Activated CD4-positive, CD25-positive, alpha-beta regulatory T cell treated with anti-CD3 and anti-CD28 coated beads, Interleukin-2, amount 50 U/mL, for 16 hours (primary cell): ENCODE measurements around the gene CCDC167.

ENCODE experiments used
- DNase-seq: peaks from one replicate; pipeline ENCODE4 v3.0.0-alpha.2; 2020; ENCODE audit warnings: low read depth, low spot score

CCDC167 gene

DNA sequence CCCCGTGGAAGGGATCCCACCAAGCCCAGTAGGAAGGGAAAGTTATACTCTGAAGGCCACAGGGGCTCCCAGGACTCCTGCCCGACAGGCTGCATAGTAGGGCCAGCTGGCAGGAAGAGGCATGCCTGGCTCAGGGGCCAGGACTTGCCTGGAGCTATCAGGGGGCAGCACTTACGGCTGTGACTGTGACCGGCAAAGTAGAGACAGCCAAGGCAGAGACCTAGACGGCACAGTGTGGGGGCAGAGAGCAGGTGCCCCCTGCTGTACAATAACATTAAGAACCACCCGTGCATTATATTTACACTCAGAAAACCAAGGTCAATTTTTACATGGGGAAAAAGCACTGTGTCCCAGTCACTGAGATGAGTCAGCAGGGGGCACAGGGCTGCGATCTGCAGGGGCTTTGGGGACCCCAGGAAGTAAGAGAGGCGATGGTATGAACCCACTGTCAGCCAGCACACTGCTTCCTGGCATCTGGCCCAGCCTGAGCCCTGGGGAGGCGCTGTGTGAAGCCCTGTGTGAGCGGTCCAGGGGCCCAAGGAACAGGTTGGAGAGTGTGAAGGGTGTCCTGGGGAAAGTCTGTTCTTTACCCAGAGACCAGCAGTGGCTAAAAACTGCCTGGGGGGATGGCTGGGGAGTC is 9.9 kb downstream of the CCDC167 start:
- no peak for DNase-seq

DNA sequence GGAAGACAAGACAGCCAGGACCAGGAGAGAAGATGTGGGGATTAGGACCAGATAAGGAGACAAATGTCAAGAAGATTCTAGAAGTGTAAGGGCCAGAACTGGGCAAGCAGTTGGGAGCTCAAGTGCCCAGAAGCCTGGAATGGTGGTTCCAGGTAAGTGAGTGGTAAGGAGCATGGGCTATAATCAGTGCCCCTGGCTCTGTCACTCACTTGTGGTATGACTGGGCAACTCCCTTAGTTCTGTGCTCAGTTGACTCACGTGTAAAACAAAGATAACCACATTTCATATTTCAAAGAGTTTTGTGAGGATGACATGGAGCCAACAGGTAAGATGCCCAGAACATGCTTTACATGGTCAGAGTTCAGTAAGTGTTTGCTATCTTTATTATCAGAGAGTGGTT is 11.2 kb downstream of the CCDC167 start:
- DNase-seq = no peak

DNA sequence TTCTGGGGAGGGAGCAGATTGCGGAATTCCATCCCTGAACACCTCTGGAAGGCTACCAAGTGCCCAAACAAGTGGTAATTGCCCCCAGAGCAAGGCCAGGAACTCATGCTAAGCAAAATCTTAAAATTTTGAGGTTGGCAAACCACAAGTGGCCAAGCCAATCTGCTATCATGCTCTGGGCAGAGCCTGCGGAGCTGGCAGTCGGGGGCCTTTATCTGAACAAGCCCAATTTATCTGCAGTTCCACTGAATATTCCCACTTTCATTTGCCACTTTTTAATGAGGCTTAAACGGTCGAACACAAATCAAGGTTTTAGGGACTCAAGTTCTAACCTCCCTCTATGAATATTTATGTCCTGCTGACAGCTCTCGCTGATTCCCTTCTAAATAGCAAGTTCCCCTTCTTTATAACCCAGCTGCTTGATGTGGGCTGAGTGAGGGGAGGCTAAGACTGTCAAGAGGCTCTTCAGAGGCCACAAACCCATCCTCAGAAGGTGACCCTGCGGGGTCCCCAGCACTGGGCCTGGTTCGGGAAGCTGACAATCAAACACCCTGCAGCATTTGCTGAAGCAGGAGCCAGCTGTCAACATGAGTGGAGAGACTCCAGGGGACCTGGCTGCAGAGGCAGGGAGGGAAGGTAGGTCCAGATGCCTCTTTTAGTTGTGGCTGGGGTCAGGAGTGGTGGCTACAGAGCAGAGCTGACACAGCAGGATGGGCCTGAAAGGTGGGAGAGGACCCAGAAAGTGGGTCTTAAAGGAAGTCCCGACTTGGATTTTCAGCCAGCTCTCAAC is 11.9 kb downstream of the CCDC167 start:
- no peak for DNase-seq

DNA sequence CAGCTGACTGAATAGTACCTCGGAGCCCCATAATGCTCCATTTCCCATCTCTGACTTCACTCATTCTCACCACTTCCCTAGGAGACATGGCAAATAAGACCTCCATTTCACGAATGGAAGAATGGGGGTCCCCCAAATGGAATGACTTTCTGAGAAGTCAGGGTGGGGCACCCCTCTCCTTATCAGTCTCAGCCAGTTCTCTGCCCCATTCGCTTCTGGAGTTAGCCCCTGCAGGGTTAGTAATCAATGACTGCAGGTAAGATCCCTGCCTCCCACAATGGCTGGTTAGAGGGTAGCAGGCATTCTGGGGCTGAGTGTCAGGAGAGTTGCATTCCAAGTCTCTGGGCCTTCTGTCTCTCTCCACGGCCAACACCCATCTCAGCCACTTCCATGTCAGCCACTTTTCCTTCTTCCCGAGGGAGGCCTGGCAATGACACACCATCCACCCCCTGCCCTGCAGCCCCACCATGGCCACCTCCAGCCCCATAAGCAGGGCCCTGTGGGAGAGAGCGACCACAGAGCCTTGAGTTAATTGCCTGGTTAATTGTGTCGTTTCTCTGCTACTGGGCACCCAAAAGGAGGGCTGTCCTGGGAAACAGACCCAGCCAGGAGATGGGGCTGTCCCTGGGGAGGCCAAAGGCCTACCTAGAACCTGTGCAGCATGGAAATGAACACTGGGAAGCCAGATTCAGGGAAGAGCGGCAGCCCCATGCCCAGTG is 13.4 kb downstream of the CCDC167 start:
- no peak for DNase-seq

DNA sequence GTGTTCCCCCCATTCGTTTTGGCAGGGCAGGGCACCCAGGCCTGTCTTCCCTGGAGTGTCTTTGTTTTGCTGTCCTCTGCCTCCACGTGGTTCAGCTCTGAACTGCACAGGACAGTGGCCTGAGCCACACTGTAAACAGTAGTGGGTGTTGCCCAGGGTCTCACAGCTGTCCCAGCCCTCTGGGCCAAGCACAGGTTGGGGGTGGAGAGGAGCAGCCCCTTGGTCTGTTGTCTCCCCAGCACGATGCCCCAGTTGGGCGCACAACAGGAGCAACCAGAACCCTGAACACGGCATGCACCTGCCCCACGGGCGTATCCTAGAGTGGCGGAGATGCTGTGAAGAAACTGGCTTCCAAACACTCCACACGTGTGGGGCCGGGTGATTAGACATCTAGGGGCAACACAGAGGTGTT is 14.4 kb downstream of the CCDC167 start:
- DNase-seq = no peak

DNA sequence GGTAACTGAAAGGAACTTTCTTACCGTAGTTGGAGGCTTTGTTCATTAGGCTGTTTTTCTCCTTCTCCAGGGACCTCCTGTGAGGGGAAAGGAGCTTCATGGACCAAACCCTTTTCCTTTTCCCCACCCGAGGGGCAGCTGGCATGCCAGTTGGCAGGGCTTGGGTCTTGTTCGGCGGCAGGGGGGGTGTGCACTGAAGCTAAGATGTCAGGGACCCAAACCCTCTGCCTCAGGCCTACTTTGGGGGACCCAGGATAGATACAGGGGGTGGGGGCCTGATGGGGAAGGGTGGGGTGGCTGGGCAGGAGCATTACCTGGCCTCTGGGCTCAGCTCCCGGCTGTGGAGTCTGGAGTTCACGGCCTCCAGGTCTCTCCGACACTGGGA is 14.9 kb downstream of the CCDC167 start:
- DNase-seq = no peak

DNA sequence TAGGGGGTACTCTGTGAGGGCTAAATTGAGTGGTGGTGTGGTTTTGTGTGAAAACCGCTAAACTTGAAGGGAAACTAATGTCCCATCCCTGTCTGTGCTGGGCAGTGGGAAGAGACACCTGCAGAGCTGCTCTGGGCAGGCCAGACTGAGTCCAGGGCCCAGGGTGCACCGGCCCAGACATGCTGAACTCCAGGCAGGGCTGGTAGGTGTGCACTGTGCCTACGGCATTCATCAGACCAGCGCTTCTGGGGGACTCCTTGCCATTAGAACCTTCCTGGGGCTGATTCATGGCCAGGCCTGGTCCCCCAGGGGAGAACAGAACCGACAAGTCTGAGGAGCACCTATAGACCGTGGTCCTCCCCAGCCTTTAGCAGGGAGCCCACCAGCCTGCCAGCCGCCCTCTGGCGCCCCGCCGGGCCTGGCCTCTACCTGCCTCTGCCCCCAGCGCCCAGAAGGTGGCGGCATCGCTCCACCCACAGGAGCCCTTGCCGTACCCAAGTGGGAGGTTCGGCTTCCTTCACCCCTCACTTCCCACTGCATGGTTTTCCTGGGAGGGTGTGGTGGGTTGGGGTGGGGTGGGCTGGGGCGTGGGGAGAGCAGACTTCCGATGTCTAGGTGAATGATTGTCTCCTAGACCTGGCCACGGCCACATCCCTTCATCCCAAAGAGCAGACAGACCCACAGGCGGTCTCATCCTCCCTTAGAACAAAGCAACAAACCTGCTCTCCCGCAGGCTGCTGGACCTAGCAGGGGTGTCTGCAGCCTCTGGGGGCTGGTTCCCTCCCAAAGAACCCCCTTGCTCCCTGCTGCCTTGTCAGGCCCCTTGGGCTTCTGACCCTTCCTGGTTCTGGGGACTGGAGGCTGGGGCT is 15.5 kb downstream of the CCDC167 start:
- peak; percentile 57 for DNase-seq

DNA sequence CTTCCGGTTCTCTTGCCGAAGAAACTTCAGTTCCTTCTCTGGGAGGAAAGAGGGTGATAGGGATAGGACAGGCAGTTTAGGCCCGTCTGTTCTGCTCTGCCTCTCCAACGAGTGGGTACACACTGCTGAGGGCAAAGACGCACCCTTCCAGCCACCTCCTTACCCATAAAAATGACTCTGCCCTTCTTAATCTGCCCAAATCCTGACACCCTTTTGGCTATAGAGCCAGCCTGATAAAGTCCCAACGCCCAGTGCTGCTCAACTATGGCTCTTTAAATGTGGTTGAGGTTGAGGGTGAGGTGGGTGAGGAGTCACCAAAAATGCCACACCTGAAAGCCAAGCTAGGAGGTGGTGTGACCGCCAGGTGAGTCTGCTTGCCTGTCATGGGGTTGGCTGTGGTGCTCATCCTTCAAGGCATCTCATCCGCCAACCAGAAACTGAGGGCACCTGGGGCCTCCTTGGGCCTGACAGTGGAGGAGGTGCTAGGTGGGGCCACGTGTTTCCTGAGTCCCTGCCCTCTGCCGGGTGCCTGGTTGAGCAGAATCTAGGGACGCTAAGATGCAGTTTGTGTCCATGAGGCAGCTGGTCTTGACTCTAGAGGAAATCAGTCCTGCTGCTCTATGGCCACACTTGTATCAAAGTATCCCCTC is 16.3 kb downstream of the CCDC167 start:
- DNase-seq = no peak

DNA sequence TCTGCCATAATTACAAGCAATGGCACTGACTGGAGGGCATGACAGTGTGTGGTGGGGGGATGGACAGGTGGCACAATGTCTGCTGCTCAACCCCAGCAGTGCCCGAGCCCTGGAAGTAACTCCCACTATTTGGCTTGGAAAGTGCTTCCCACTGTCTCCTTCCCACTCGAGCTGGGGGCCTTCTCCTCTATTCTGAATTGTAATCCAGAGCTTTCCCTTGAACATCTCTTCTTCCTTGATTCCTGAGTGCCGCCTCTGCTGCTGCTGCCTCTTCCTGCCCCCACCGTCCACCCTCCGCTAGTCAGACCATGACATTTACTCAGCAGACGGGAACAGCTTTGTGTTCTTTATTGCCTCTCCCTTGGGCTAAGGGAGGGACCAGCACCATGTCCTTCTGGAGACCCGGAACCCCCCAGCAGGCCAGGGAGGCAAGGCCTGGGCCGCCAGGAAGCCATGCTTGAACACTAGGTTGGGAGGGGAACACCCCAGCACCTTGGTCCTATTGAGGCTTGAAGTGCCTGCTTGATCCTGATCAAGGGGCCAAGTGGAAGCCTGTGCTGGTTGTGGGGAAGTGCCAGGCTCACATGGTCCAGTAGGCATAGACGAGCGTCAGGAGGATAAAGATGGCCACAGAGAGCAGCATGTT is 17.0 kb downstream of the CCDC167 start:
- no peak for DNase-seq

DNA sequence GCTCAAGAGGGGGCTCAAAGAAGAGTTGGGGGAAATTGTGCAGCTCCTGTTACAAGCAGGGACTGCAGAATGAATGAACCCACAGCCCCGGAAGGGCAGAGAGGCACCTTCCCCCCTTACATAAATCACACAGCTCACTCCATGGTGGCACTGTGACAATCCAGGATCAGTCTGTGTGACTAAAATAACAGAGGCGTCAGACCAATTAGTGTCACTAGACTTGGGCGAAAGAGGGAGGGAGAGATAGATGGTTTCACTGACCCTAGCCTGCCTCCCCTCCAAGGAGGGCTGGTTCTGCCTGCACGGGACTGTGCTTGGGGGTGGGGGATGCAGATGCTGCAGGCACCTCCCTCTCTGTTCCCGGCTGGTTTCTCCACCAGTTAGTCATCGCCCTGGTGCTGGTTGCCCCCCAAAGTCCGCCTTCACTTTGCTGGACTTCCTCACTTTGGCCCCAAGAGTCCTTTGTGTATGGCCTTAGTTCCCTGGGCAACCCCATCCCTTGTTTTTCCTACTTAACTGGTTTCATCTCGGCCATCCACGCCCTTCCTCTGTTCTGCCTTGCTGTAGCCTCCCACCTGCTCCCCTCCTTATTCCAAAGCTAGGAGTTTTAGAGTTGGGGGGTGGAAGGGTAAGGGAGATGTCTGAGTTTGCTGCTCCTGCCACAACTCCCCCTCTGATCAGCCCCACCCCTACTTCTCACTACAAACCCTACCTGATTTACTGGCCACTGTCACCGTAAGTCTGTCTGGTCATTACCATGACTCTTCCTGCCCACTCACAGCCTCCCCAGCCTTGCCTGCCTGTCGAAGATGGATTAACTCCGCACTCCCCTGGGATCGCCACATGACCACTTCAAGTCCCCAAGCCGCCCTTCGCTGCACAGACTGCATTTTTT is 17.7 kb downstream of the CCDC167 start:
- DNase-seq = no peak

DNA sequence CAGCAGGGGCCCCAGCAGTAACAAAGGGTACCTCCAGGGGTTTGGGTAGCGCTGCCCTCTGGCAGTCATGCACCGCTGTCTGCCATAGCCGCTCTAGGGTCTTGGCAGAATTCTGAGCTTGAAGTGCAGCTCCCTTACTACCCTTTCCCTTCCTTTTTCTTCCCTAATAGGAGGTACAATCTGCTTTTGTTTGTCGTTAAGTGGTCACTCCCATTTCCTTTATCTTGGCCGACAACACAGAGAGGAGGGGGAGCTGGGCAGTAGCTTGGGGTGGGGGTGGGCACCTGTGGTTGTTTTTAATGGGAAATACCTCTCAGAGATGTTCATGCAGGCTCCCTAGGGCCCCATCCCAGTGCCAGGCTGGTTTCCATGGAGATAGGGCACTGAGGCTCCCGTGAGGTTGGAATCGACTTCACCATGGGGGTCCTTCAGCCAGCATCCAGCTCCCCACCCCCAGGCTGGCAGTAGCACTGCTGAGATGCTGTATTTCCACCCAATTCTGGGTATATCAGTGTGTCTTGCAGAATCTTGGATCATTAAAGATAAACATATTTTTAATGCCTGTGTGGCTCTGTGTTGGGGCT is 18.6 kb downstream of the CCDC167 start:
- no peak for DNase-seq

DNA sequence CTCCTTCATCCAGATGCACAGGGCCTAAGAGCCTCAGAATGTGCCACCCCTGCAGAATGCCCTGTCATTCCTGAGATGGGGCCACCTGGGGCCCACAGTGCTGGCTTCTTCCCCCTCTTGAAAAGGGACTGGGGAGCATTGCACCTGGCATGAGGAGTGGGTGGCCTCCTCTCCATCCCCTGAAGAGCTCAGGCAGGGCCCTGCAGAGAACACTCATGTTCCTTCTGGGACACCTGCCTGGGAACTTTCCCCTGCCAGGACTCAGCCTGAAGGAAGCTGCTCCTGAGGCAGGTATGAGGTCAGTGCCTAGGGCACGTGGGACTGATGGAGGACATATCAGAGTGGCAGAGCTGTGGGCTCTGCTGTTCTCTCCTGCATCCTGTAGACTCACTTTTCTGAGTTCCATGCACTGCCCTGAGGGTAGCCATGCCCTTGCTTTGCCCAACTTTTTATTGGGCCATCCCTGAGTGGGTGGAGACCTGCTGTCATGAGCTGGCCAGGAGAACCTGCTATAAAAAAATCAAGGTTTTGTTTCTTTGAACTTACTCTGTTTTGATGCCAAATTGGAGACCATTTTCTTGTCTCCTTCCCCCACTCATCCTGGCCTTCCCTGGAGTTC is 19.5 kb downstream of the CCDC167 start:
- DNase-seq = no peak

DNA sequence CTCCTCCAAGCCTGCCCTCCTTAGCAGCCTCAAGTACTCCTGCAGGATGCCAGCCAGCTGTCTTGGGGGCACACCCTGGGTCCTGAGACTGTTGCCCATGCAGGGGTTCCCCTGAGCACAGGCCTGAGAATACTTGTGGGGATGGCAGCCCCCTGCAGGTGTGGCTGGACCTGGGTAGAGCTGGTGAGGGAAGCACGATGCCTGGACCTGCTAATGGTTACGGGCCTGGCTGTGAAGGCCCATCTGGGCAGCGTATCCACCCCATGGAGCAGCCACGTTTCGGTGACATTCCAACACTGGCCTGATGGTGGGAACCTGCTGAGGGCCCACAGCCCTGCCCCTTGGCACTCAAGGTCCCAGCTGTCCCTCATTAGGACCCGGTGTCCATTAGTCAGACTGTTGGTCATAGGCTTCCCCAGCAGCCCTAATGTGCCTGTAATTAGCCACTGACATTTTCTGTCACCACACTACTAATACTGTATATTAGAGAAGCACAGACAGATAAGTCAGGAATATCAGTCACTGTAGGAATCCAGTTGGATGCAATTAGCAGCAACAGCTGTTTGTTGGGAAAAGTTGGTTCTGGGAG is 20.3 kb downstream of the CCDC167 start:
- DNase-seq = no peak

DNA sequence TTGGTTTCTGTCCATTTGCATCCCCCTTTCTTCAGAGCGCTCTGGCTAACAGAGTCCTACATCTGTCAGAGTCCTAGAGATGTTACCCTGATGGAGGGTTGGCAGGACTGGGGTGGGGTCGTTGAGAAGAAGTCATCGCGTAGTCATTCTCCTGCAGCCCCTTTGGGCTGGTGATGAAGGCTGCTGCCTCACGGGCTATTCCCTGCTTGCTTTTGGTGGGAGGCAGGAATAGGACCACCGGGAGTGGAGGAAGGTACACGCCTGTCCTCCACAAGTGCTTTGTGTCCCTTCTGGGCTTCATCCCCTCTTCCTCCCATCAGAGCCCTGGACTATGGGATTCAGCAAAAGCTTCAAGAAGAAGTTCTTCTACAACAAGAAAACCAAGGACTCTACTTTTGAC is 20.9 kb downstream of the CCDC167 start:
- no peak for DNase-seq

DNA sequence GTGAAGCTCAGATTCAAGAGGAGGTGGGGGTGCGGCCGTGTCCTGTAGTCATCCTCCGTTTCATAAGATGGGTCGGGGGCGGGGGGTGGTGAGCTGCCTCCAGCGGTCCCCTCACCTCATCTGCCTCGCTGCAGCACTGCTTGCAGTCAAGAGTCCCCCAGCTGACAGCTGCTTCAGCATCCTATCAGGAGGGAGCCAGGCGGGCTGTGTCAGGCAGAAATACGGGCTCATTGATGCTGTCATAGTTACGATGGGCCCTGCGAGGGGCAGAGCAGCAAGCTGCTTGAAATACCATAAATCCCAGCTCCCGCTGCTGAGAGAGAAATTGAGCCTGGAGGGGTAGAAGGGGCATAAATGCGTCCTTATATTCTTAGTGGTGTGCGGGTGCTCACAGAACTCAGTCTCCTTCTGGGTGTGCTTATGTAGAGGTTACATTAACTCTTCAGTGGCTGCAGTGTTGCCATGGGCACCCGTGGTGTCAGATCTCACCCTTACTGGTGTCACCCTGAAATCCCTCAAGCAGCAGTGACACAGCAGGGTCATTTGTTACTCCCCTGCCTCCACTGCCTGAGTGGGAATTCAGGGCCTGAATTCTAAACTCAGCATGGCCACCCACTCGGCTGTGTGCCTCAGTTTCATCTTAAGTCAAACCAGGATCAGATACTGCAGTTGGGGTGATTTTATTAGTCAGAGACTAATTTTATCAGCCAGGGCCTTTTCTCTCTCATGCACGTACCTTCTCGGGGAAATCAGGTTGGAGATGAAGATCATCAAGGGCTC is 21.8 kb downstream of the CCDC167 start:
- no peak for DNase-seq

DNA sequence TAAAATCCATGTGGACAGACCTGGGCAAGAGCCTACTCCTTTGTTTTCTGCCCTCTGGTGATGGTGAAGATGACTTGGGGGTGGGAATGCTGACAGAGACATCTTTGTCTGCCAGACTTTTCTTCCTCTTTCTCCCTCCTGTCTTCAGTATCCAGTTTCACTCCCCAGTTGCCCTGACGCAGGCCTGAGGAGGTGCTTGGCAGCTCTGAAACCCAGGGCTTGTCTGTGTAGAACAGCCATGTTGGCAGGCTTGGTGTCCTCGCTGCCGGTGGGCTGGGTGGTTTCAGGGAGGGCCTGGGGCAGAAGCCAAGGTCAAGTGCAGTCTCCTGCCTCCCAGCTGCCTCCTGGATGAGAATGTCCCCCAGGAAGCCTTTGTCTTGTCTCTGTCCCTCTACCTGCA is 22.5 kb downstream of the CCDC167 start:
- DNase-seq = no peak

DNA sequence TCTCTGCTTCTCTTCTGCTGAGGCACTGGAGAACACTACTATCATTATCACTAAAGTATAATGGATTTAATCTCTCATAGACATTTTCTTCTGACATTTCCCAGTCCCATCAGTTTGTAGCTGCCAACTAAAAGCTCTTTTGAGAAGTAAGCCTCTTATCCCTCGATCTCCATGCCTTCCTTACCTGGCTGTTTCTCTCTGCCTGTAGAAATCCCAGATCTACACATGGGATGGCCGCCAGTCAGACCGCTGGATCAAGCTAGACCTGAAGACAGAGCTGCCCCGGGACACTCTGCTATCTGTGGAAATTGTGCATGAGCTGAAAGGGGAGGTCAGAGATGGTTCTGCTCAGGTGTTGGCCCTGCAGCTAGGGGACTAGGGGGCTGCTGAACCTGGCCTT is 25.4 kb downstream of the CCDC167 start:
- DNase-seq = no peak
